GM18517 (cell line): ENCODE results near the gene PWP1.

Experiments used
- ATAC-seq: cut with Tn5 transposase; IDR thresholded peaks from one replicate; pipeline ENCODE4 v1.9.1; 2021; ENCODE audit warnings: mild to moderate bottlenecking, moderate library complexity; ENCODE audit not compliant: unreplicated experiment

Gene PWP1

DNA sequence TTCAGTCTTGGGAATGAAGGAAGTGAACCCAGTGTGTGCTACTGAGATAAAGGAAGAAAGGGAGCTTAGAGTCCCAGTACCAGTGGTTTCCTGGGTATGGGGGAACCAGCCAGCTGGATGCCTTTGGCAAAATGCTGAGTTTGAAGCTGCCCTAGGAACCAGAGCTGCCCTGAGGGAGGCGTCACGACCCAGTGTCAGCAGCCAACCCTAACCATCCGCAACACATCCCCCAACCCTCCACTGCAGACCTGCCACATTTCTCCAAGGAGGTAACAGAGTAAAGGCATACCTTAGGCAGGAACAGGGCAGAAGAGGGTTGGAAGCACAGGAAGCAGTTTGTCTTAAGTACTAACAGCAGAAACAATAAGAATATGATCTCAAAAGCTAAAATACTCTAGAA, 46.8 kb downstream of the PWP1 start:
- ATAC-seq: no peak

DNA sequence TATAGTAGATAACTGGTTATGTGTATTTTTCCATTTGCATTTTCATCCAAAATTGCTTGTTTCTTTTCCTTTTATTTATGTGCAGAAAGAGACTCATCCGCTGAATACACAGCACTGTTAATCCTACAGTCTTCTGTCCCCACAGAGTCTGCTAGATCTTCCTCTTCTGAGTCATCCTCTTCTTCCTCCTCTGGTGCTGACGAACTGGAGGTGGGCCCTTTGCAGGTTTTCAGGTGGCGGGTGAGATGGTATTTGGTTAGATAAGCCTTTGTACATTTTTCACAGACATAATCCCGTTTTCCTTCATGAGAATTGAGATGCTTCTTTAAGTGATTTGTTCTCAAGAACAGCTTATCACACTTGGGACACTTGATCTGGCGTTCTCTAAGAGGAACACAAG, 48.5 kb downstream of the PWP1 start:
- ATAC-seq: no peak

DNA sequence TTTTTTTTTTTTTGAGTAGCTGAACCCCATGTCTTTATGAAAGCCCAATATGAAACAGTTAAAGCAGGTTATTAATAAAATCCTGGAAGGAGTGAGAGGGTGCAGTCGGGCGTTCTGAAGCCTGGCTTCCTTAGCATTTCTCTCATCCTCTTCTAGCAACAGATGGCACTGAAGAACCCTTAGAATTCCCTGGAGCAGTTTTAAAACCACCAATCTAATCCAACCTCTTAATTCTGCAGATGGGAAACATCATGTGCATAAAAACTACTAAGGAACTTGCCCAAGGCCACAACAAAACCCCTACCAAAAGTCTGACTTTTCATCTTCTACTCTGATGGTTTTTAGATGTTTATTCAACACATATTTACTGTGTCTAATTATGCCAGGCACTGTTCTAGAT, 50.2 kb downstream of the PWP1 start:
- ATAC-seq: no peak

DNA sequence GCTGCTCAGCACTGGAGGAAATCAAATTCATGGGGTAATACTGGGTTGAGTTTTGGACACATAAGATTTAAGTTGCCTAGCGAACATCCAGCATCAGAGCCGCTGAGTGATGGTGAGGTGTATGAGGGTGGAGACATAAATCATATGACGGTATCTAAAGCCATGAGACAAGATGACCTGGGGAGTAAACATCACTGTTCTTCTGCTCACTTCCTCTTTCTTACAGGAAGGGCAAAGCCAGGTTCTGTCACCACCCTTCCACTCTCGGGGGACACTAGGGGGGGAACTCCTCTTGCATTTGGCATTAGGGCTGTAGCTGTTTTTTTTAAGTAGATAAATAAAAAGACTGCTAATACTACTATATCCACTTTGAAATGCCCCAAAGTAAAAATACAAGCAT, 51.3 kb downstream of the PWP1 start:
- peak; percentile 97 for ATAC-seq

DNA sequence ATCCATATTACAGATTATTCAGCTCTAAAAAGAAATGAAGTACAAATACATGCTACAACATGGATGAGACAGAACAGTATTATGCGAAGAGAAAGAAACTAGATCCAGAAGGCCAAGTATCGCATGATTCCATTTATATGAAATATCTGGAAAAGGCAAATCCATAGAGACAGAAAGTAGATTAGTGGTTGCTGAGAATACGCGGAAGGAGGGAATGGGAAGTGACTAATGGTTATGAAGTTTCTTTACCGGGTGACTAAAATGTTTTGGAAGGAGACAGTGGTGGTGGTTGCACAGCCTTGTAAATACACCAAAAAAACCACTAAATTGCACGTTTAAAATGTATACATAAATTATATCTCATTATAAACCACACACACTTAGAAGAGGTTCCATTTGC, 62.9 kb downstream of the PWP1 start:
- ATAC-seq: no peak

DNA sequence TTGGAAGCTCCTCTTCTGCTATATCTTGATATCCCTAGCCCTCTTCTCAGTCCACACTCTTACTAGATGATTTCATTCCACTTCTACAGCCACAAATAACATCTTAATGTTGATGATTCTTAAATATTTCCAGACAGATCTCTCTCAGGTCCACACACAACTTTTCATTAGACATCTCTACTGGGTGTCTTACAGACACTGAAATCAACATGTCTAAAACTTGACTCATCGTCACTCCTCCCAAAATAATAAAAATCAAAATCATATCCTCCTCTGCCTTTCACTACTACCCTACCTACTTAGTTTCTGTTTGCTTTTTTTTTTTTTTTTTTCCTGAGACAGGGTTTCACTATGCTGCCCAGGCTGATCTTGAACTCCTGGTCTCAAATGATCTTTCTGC, 63.5 kb downstream of the PWP1 start:
- ATAC-seq: no peak

DNA sequence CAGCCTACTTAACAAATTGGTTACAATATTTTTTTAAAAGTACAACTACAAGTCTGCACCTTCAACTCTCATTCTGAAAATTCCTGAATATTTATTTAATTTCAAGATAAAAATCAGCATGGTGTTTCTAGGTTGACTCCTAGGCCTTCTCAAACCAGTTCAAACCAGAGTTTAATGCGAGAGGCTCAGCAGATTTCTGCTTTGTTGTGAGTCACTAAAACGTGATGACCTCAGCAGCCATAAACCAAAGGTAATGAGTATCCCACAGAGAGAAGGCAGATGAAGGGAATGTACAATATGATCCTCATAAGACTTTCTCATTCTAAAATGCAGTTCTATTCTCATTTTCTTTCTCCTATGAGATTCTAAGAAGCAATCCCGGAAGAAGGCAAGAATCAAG, 73.8 kb downstream of the PWP1 start:
- no peak for ATAC-seq

DNA sequence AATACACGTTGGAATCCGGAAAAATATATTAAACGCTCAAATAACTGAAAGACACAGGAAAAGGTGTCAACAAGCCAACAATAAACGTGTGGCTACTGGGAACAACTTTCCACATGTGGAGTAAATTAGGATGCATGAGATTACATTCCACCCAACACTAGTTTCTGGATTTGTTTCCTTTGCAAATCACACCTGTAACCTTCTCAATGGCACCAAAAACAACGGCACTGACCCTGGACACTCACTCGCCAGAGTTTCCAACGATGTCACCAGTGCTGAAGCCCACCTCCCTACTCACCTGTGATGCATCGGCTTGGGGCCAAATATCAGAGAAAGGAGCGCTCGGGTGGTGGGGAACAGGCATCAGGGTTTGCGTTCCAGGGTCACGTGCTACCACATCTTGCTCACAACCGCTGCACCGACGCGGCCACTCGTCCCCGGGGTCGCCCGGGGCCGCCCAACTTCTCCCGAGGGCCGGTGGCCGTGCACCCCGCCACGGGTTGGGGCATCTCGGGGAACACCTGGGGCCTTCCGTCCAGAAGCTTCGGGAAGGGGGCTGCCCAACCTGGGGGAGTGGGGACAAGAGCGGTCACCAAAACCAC, 74.7 kb downstream of the PWP1 start:
- ATAC-seq: peak; percentile 8

DNA sequence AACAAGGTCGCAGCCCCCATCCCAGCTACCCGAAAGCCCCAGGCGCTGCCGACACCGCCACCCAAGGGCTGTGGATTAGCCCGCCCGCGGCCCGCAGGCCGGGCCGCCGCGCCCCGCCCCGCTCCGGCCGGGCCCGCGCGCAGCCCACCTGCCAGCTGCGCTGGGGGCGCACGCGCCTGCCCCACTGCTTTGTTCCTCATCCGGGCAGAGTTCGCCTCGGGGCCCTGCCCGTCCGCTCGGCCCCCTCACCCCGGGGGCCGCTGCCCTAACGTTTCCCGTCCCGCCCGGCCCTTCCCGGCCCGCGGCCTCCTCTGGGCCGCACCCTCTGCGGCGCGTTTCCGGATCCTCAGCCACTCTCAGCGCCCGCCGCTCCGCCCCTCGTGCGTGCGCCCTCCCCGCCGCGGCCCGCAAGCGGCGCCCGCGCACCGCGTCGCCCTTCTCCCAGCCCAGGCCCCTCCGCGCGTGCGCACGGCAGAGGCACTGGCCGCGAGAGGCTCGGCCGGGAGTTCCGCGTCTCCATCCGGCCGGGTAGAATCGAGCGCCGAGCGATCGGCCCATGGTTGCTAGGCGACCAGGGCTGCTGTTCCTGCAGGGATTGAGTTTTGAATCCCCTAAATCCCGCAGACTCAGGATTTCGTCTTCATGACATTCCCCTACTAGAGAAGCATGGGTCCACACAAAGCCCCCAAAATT, 75.4 kb downstream of the PWP1 start, which contains the start of gene PRDM4:
TSS of gene PRDM4 (minus strand) at position 329 of the 693 bp plus-strand sequence. CDS start 622 bp downstream, outside the sequence.
- peak; percentile 93 for ATAC-seq

DNA sequence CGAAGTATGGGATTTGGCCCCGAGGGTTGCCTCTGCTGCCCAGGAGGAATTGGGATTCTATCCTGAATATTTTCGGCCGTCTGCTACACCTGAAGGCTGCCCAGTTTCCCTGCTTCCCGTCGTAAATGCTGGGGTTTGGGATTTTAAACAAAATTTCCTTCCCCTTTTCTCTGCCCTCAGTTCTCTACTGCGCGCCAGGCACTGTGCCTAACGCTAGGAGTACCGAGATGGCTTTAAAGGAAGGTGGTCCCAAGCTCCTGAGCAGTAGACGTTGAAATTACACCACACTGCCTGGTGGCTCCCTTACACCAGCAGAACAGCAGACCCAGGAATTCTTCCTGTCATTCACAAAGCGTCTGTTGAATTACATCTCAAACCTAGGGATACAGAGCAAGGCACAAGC, 75.9 kb downstream of the PWP1 start:
- no peak for ATAC-seq
